ENCODE measurements around the gene ANGPT4. TPM values are rescaled to one million over a fixed set of nuclear protein-coding genes. Genes with fewer than 3 reads are reported as not detected.

The ANGPT4 gene
- polyA plus RNA-seq, 3 donors: 0.30 to 4.2 (median 1.5) TPM

GRCh38 chr20:887137-887536 lies 29.0 kb downstream of the ANGPT4 start:
- WGBS, 3 donors: 73 to 96% (median 95%) methylated on average over 2 of the region's 2 CpGs
- H3K27ac ChIP-seq (ENCODE audit: low read depth, low read length): no peak overlapping the region

GRCh38 chr20:884983-885952 lies 30.9 kb downstream of the ANGPT4 start:
- no peak overlapping the region for H3K27ac ChIP-seq (ENCODE audit: low read depth, low read length)
- WGBS, 3 donors: 14 to 16% (median 16%) methylated on average over 39 to 41 of the region's 41 CpGs

GRCh38 chr20:881783-882144 lies 34.4 kb downstream of the ANGPT4 start:
- no peak overlapping the region for H3K27ac ChIP-seq (ENCODE audit: low read depth, low read length)

GRCh38 chr20:881051-881782 lies 34.9 kb downstream of the ANGPT4 start:
- WGBS, 3 donors: 66 to 74% (median 68%) methylated on average over 10 of the region's 10 CpGs
- no peak overlapping the region for H3K27ac ChIP-seq (ENCODE audit: low read depth, low read length)

- WGBS, 3 donors: 50 to 68% (median 66%) methylated on average over 4 of the region's 4 CpGs
- no peak overlapping the region for H3K27ac ChIP-seq (ENCODE audit: low read depth, low read length)
These were observed 36.5 kb downstream of the ANGPT4 start for GRCh38 chr20:879626-880025.

GRCh38 chr20:878511-879307 lies 37.4 kb downstream of the ANGPT4 start:
- WGBS, 3 donors: 54 to 63% (median 58%) methylated on average over 9 of the region's 9 CpGs
- H3K27ac ChIP-seq (ENCODE audit: low read depth, low read length): no peak overlapping the region

GRCh38 chr20:877814-878213 lies 38.3 kb downstream of the ANGPT4 start:
- H3K27ac ChIP-seq (ENCODE audit: low read depth, low read length): no peak overlapping the region
- WGBS, 3 donors: 72 to 87% (median 85%) methylated on average over 7 of the region's 7 CpGs

- H3K27ac ChIP-seq (ENCODE audit: low read depth, low read length): no peak overlapping the region
- WGBS, 3 donors: 80 to 91% (median 87%) methylated on average over 4 of the region's 4 CpGs
These were observed 41.0 kb downstream of the ANGPT4 start for GRCh38 chr20:875115-875514.

GRCh38 chr20:873875-874607 lies 42.1 kb downstream of the ANGPT4 start:
- WGBS, 3 donors: 71 to 86% (median 79%) methylated on average over 10 of the region's 10 CpGs
- no peak overlapping the region for H3K27ac ChIP-seq (ENCODE audit: low read depth, low read length)

- 63 to 76% (median 70%) methylated on average over 19 to 20 of the region's 20 CpGs for WGBS, 3 donors
- no peak overlapping the region for H3K27ac ChIP-seq (ENCODE audit: low read depth, low read length)
These were observed 43.1 kb downstream of the ANGPT4 start for GRCh38 chr20:872855-873520.

GRCh38 chr20:871948-872347 lies 44.2 kb downstream of the ANGPT4 start:
- 56 to 86% (median 59%) methylated on average over 2 of the region's 2 CpGs for WGBS, 3 donors
- no peak overlapping the region for H3K27ac ChIP-seq (ENCODE audit: low read depth, low read length)

GRCh38 chr20:871436-871835 lies 44.7 kb downstream of the ANGPT4 start:
- H3K27ac ChIP-seq (ENCODE audit: low read depth, low read length): no peak overlapping the region

GRCh38 chr20:870758-871157 lies 45.4 kb downstream of the ANGPT4 start:
- no peak overlapping the region for H3K27ac ChIP-seq (ENCODE audit: low read depth, low read length)
- WGBS, 3 donors: 72 to 90% (median 74%) methylated on average over 3 of the region's 3 CpGs

- no peak overlapping the region for H3K27ac ChIP-seq (ENCODE audit: low read depth, low read length)
- 55 to 77% (median 58%) methylated on average over 5 of the region's 5 CpGs for WGBS, 3 donors
These were observed 46.5 kb downstream of the ANGPT4 start for GRCh38 chr20:869606-870005.

GRCh38 chr20:868279-868678 lies 47.9 kb downstream of the ANGPT4 start:
- H3K27ac ChIP-seq (ENCODE audit: low read depth, low read length): no peak overlapping the region
- WGBS, 3 donors: 84 to 92% (median 85%) methylated on average over 9 of the region's 9 CpGs

GRCh38 chr20:865440-865839 lies 50.7 kb downstream of the ANGPT4 start:
- WGBS, 3 donors: 90 to 96% (median 90%) methylated on average over 1 of the region's 1 CpG
- H3K27ac ChIP-seq (ENCODE audit: low read depth, low read length): no peak overlapping the region

- WGBS, 3 donors: 97 to 100% (median 97%) methylated on average over 2 of the region's 2 CpGs
- no peak overlapping the region for H3K27ac ChIP-seq (ENCODE audit: low read depth, low read length)
These were observed 55.2 kb downstream of the ANGPT4 start for GRCh38 chr20:860891-861290.

- WGBS, 3 donors: 46 to 66% (median 54%) methylated on average over 3 of the region's 3 CpGs
- H3K27ac ChIP-seq (ENCODE audit: low read depth, low read length): no peak overlapping the region
These were observed 56.3 kb downstream of the ANGPT4 start for GRCh38 chr20:859751-860231.
